GM20431 (cell line): Measurements from ENCODE around the gene RTL5.

Source experiments
- in situ Hi-C: fragments of 300-500 bp; cut with MseI, MboI; formaldehyde crosslinking; loops from one replicate; pipeline ENCODE4 v1.15.0; 2020; ENCODE audit warnings: low sequenced_read_pairs; ENCODE audit not compliant: unreplicated experiment

The RTL5 gene

GRCh38 chrX:72130762-72131250 lies 909 bp downstream of the RTL5 start:
- in situ Hi-C loops = no loop called here

- in situ Hi-C loops = no loop called here
Measured at GRCh38 chrX:72130156-72130761, 1.5 kb downstream of the RTL5 start.

GRCh38 chrX:72129661-72130060 lies 2.1 kb downstream of the RTL5 start:
- in situ Hi-C loops = no loop called here

GRCh38 chrX:72128881-72129280 lies 2.8 kb downstream of the RTL5 start:
- in situ Hi-C loops = no loop called here

GRCh38 chrX:72128183-72128834 lies 3.4 kb downstream of the RTL5 start:
- in situ Hi-C loops = no loop called here

GRCh38 chrX:72127332-72127731 lies 4.4 kb downstream of the RTL5 start:
- in situ Hi-C loops = no loop called here

- in situ Hi-C loops = no loop called here
Measured at GRCh38 chrX:72126539-72127140, 5.1 kb downstream of the RTL5 start.

GRCh38 chrX:72126048-72126415 lies 5.7 kb downstream of the RTL5 start:
- in situ Hi-C loops = no loop called here

GRCh38 chrX:72125331-72126047 lies 6.2 kb downstream of the RTL5 start:
- in situ Hi-C loops = no loop called here

GRCh38 chrX:72124540-72125201 lies 7.0 kb downstream of the RTL5 start:
- in situ Hi-C loops = loop anchor here (25.0 kb wide), 1 partner anchor 112 kb away; no protein-coding TSS in a partner anchor

- in situ Hi-C loops = loop anchor here (25.0 kb wide), 1 partner anchor 111 kb away; no protein-coding TSS in a partner anchor
Measured at GRCh38 chrX:72123471-72124185, 8.1 kb downstream of the RTL5 start.

GRCh38 chrX:72122621-72123337 lies 8.9 kb downstream of the RTL5 start:
- in situ Hi-C loops = loop anchor here (25.0 kb wide), 1 partner anchor 110 kb away; no protein-coding TSS in a partner anchor

- in situ Hi-C loops = loop anchor here (25.0 kb wide), 1 partner anchor 109 kb away; no protein-coding TSS in a partner anchor
Measured at GRCh38 chrX:72121383-72121782, 10.3 kb downstream of the RTL5 start.

- in situ Hi-C loops = loop anchor here (25.0 kb wide), 1 partner anchor 109 kb away; no protein-coding TSS in a partner anchor
Measured at GRCh38 chrX:72120837-72121236, 10.9 kb downstream of the RTL5 start.

- in situ Hi-C loops = loop anchor here (25.0 kb wide), 1 partner anchor 105 kb away; no protein-coding TSS in a partner anchor
Measured at GRCh38 chrX:72117636-72118210, 14.0 kb downstream of the RTL5 start.

- in situ Hi-C loops = loop anchor here (25.0 kb wide), 1 partner anchor 103 kb away; no protein-coding TSS in a partner anchor
Measured at GRCh38 chrX:72115380-72115779, 16.3 kb downstream of the RTL5 start.

GRCh38 chrX:72114807-72115206 lies 16.9 kb downstream of the RTL5 start:
- in situ Hi-C loops = loop anchor here (25.0 kb wide), 1 partner anchor 103 kb away; no protein-coding TSS in a partner anchor

- in situ Hi-C loops = loop anchor here (25.0 kb wide), 1 partner anchor 102 kb away; no protein-coding TSS in a partner anchor
Measured at GRCh38 chrX:72114306-72114705, 17.4 kb downstream of the RTL5 start.
